ENCODE results near the gene ZNF771. TPM values are rescaled to one million over a fixed set of nuclear protein-coding genes. Genes with fewer than 3 reads are reported as not detected.
A peak's percentile ranks its signal among the peaks of the same experiment; 100 is the strongest.

The ZNF771 gene
- total RNA-seq, 1 donor from 2014 or later = 3.8 TPM

DNA sequence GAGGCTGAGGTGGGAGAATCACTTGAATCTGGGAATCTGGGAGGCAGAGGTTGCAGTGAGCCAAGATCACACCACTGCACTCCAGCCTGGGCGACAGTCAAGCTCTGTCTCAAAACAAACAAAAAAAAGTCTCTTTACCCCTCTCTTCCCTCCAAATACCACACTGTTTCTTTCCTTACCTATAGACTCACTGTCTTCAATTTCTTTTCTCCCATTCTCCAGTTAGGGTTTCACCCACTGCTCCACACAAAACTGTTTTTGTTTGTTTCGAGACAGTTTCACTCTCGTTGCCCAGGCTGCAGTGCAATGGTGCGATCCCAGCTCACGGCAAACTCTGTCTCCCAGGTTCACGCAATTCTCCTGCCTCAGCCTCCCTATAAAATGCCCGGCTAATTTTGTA is 46.2 kb upstream of the ZNF771 start:
- H3K4me3 ChIP-seq = no peak overlapping the region
- DNase-seq (no peak), ATAC-seq (no peak)
- H3K9me3 ChIP-seq = no peaks in the 10 kb centered on the region
- H3K27ac ChIP-seq = no peak overlapping the region
- intact Hi-C loops (cut with DNase I) = no loop called here
- peaks cover 7% of the 10 kb centered on the region for H3K4me1 ChIP-seq
- H3K27me3 ChIP-seq (ENCODE audit: low read depth) = no peaks in the 10 kb centered on the region
- peaks cover 82% of the 10 kb centered on the region for H3K36me3 ChIP-seq
- TF ChIP-seq, protein P1, sequence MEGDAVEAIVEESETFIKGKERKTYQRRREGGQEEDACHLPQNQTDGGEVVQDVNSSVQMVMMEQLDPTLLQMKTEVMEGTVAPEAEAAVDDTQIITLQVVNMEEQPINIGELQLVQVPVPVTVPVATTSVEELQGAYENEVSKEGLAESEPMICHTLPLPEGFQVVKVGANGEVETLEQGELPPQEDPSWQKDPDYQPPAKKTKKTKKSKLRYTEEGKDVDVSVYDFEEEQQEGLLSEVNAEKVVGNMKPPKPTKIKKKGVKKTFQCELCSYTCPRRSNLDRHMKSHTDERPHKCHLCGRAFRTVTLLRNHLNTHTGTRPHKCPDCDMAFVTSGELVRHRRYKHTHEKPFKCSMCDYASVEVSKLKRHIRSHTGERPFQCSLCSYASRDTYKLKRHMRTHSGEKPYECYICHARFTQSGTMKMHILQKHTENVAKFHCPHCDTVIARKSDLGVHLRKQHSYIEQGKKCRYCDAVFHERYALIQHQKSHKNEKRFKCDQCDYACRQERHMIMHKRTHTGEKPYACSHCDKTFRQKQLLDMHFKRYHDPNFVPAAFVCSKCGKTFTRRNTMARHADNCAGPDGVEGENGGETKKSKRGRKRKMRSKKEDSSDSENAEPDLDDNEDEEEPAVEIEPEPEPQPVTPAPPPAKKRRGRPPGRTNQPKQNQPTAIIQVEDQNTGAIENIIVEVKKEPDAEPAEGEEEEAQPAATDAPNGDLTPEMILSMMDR (IDR thresholded peaks at IDR 0.05) = no peak

DNA sequence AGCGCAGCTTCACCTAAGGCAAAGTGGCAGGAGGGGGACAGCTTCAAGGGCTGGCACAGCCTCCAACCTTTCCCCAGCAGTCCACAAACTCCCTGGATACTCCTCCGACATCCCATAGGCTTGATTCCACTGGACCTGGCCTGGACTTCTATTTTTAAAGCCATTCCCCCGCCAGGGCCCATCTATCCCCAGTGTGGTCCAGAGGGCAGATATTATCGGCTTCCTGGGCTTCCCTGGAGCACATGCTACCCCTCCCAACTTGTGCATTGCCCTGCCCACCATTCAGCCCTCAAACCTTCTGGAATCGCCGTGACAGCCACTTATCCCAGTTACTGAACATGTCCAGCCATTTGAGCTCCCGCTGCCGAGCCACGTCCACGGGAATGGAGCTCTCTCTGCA is 42.2 kb upstream of the ZNF771 start:
- Histone ChIP-seq H3K4me3 (no peak overlapping the region), H3K9me3 (no peaks in the 10 kb centered on the region), H3K36me3 (peaks cover 51% of the 10 kb centered on the region), H3K27ac (no peak overlapping the region), H3K4me1 (peaks cover 30% of the 10 kb centered on the region), H3K27me3 (ENCODE audit: low read depth) (no peaks in the 10 kb centered on the region)
- no peak for ATAC-seq
- DNase-seq = no peak
- intact Hi-C loops (cut with DNase I) = no loop called here
- TF ChIP-seq, protein P1 (IDR thresholded peaks at IDR 0.05) = no peak

DNA sequence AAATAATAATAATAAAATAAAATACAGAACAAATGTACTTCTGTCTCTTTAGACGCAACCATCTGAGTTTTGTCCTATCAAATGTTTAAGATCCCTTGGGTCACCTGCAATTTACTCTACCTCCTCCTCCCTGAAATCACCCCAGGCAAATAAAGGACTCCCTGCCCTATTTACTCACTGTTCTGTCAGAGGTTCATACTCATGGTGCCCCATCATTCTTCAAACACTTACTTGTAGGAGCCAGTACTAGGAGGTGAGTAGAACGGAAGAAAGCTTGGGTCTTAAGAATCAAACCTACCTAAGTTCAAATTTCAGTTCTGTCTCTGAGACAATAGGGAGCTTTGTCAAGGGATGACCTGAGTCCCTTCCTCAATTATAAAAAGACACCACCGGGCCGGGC is 40.9 kb upstream of the ZNF771 start:
- Histone ChIP-seq H3K9me3 (no peaks in the 10 kb centered on the region), H3K27ac (no peak overlapping the region), H3K36me3 (peaks cover 43% of the 10 kb centered on the region), H3K4me1 (peaks cover 34% of the 10 kb centered on the region), H3K27me3 (ENCODE audit: low read depth) (no peaks in the 10 kb centered on the region), H3K4me3 (no peak overlapping the region)
- ATAC-seq (no peak), DNase-seq (no peak)
- TF ChIP-seq, protein P1 (IDR thresholded peaks at IDR 0.05) = no peak
- intact Hi-C loops (cut with DNase I) = no loop called here

DNA sequence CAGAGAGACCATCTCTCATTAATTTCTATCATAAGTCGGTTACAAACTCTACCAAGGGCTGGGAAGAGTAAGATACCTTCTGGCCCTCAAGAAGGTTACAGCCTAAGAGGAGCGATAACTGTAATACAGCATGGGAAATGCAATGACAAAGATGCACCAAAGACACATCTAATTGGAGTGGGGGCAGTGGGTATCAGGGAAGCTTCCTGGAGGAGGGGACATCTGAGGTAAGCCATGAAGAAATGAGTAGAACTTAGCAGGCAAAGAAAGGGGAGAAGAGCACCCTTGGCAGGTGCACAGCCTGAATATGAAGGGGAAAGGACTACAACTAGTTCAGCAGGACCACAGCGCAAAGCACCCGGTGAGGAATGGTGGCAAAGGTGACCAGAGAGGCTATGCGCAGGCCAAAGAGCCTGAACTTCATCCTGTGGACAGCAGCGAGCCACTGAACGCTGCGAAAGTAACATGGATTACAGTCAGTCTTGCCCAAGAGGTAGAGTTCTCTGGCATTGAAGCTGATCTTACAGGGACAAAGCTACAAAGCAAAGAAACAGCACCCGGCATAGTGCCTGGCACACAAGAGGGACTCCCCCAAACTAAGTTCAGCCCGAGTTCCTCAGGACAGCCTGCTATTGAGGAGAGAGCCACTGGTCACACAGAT is 39.9 kb upstream of the ZNF771 start:
- Histone ChIP-seq H3K27ac (no peak overlapping the region), H3K36me3 (peaks cover 35% of the 10 kb centered on the region), H3K4me1 (peaks cover 36% of the 10 kb centered on the region), H3K4me3 (peak overlapping the region; percentile 91), H3K9me3 (no peaks in the 10 kb centered on the region), H3K27me3 (ENCODE audit: low read depth) (no peaks in the 10 kb centered on the region)
- DNase-seq = no peak
- TF ChIP-seq, protein P1 (IDR thresholded peaks at IDR 0.05) = no peak
- no peak for ATAC-seq
- intact Hi-C loops (cut with DNase I) = no loop called here

DNA sequence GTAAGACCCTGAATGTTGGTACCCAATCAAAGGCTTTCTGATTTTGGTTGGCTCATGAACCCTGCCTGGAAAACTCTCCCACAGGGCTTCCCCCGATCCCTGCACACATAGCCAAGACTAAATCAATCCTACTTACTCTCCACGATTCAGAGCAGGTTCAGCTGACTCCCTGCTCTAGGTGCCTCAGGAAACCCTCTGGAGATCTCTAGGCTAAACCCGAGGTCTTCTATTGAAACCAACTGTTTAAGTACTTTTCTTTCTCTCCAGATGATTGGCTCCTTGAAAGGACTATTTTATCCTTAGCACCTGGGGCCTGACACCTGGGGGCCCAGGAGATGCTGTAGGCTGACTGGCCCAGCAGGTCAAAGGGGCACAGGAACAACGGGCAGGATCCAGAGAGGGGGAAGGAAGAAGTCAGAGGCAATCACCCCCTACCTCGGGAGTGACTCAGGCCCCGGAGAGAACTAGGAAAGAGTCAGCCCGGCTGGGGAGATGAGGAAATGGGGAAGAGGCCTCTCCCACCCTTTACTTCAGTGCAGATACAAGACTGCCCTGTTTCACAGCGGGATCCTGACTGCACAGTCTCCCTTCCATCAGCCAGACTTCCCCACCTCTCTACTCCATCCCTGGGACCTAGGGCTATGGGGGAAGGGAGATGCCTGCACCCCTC is 39.1 kb upstream of the ZNF771 start:
- TF ChIP-seq, protein P1 (IDR thresholded peaks at IDR 0.05) = no peak
- intact Hi-C loops (cut with DNase I) = no loop called here
- H3K36me3 ChIP-seq = peaks cover 28% of the 10 kb centered on the region
- peak overlapping the region; percentile 91 for H3K4me3 ChIP-seq
- H3K4me1 ChIP-seq = peaks cover 36% of the 10 kb centered on the region
- H3K9me3 ChIP-seq = no peaks in the 10 kb centered on the region
- DNase-seq (no peak), ATAC-seq (no peak)
- no peaks in the 10 kb centered on the region for H3K27me3 ChIP-seq (ENCODE audit: low read depth)
- peak overlapping the region; percentile 81 for H3K27ac ChIP-seq
